VCaP (cell line): ENCODE data around the gene C1QTNF1.

Source experiments
- H3K27ac ChIP-seq: fragments of 450-650 bp; 2 replicates; pipeline ENCODE4 v1.5.1; 2017
- TF ChIP-seq, protein P1 (sequence below): fragments of 450-650 bp; conservative IDR thresholded peaks from 2 replicates; pipeline ENCODE4 v1.5.1; 2017; ENCODE audit warnings: mild to moderate bottlenecking, moderate library complexity

The C1QTNF1 gene

DNA sequence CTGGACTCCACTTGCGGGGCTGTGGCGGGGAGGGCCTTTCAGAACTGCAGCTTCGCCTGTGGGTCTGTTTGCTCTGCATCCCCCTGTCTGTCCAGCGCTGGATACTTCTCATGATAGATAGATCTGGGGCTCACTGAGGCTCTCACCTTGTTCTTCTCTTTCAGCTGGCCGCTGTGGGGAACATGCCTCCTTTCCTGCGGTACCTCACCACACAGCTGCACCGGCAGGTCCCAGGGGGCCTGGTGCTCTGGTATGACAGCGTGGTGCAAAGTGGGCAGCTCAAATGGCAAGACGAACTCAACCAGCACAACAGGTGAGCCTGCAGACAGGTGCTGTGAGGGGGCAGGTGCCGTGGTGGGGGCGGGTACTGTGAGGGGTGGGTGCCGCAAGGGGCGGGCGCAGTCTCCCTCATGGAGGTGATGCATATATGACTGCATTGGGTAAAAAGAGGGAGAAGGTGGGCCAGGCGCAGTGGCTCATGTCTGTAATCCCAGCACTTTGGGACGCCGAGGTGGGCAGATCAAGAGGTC is 56.9 kb downstream of the C1QTNF1 start:
- TF ChIP-seq, protein P1, sequence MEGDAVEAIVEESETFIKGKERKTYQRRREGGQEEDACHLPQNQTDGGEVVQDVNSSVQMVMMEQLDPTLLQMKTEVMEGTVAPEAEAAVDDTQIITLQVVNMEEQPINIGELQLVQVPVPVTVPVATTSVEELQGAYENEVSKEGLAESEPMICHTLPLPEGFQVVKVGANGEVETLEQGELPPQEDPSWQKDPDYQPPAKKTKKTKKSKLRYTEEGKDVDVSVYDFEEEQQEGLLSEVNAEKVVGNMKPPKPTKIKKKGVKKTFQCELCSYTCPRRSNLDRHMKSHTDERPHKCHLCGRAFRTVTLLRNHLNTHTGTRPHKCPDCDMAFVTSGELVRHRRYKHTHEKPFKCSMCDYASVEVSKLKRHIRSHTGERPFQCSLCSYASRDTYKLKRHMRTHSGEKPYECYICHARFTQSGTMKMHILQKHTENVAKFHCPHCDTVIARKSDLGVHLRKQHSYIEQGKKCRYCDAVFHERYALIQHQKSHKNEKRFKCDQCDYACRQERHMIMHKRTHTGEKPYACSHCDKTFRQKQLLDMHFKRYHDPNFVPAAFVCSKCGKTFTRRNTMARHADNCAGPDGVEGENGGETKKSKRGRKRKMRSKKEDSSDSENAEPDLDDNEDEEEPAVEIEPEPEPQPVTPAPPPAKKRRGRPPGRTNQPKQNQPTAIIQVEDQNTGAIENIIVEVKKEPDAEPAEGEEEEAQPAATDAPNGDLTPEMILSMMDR, result no peak
- no peak overlapping the region for H3K27ac ChIP-seq

DNA sequence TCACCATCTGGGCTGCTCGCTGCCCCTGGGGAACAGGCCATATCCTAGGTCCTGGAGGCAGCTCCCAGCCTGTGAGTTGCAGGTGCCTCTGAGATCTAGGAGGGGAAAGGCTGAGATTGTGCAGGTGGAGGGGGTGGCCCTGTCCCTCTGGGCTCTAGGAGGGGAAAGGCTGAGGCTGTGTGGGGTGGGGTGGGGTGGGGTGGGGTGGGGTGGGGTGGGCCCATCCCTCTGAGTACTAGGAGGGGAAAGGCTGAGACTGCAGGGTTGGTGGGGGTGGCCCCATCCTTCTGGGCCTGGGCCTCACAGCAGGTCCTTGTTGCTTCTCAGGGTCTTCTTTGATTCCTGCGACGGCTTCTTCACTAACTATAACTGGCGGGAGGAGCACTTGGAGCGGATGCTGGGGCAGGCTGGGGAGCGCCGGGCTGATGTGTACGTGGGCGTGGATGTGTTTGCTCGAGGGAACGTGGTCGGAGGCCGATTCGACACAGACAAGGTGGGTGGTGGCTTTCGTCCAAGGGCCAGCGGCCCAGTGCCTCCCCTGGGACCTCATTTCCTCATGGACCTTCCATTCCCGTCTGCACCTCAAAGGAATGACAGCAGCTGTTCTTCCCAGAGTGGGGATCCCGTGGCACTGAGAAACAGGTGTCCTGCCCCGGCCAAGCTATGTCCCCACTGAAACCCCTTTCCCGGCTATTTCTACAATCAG is 57.8 kb downstream of the C1QTNF1 start:
- no peak overlapping the region for H3K27ac ChIP-seq
- TF ChIP-seq, protein P1, result no peak

DNA sequence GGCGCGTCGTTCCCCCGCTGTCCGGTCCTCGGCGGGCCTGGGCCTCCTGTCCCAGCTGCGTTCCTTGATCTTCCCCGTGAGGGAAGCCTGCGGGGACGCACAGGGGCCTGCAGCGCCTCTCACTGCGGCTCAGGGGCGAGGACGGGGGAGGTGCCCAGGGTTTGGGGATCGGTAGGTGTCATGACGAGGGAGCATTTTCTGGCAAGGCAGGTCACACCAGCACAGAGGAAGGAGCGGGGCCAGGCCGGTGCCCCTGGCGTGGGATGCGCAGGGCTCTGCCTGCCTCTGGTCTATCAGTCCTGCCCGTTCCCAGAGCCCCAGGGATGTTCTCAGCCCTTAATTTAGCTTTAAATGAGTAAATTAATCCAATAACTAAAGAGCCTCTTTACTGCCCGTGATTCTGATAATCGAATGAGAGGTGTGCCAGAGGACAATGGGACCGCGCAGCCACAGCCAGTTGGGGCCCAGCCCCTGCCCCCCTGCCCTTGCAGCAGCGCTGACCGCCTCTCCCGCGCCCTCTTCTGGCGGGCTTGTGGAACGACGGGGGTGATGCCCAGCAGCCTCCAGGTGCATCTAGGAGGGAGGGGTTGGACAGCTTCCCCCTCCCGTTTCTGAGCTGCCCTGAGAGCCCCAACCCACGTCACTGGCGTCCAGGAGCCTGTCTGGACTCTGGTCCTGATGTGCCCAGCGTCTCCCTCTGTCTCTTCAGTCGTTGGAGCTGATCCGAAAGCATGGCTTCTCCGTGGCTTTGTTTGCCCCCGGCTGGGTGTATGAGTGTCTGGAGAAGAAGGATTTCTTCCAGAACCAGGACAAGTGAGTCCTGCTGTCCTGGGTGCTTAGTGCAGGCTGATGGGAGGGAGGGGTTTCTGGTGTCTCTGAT is 58.6 kb downstream of the C1QTNF1 start:
- H3K27ac ChIP-seq, result no peak overlapping the region
- TF ChIP-seq, protein P1, result peak; percentile 95

DNA sequence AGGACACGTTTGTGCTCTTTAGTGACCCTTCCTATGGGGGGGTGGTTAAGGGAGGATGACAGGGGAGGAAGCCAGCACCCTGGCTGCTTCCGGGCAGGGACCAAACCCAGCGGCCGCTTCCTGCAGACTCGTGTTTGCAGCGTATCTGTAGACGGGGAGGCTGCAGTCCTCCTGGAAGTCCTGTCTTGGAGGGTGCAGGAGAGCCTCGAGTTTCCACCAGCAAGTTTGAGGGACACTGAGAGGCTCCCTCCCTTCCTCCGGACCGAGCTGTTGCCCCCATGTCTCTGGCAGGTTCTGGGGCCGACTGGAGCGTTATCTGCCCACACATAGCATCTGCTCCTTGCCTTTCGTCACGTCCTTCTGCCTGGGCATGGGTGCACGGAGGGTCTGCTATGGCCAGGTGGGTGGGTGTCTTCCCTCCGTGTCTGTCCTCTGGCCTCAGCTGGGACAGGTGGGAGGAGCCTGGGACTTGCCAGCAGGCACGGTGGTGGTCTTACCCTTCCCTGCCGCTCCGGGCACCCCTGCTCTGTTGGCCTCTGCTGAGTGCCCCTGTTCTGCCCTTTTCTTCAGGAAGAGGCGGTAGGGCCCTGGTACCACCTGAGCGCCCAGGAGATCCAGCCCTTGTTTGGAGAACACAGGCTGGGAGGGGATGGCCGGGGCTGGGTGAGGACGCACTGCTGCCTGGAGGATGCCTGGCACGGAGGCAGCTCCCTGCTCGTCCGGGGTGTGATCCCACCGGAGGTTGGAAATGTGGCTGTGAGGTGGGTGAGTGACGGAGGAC is 59.4 kb downstream of the C1QTNF1 start:
- no peak overlapping the region for H3K27ac ChIP-seq
- TF ChIP-seq, protein P1, result no peak

DNA sequence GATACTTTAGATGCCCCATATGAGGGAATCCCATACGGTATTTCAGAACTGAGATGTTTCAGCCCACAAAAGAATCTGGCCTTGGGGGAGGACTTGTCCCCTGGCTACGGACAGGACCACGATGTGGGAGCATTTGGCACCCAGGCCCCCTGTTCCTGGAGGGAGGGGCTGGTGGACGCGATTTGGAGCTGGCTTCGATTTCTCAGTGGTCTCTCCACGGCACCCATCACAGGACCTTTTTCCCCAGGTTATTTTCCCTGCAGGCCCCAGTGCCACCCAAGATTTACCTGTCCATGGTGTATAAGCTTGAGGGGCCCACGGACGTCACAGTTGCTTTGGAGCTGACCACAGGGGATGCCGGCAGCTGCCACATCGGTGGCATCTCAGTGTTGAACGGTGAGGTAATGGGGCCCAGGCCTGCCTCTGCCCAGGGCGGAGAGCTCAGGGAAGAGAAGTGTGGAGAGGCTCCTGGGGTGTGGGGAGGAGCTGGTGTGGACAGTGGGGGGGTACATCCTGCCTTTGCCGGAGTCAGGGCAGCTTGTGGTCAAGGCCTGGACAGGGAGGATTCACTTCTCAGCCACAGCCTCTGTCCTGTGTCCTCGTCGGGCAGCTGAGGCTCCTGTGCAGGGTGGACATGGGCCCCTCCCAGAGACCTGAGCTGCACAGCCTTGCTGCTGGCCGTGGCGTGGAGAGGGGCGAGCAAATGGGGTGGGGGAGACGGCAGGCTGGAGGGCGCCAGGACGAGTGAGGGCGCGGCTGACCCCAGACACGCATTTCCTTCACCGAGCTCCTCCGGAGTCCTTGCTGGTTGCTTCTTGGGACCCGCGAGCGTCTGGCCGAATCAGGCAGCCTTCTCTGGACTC is 60.6 kb downstream of the C1QTNF1 start:
- no peak overlapping the region for H3K27ac ChIP-seq
- TF ChIP-seq, protein P1, result no peak

DNA sequence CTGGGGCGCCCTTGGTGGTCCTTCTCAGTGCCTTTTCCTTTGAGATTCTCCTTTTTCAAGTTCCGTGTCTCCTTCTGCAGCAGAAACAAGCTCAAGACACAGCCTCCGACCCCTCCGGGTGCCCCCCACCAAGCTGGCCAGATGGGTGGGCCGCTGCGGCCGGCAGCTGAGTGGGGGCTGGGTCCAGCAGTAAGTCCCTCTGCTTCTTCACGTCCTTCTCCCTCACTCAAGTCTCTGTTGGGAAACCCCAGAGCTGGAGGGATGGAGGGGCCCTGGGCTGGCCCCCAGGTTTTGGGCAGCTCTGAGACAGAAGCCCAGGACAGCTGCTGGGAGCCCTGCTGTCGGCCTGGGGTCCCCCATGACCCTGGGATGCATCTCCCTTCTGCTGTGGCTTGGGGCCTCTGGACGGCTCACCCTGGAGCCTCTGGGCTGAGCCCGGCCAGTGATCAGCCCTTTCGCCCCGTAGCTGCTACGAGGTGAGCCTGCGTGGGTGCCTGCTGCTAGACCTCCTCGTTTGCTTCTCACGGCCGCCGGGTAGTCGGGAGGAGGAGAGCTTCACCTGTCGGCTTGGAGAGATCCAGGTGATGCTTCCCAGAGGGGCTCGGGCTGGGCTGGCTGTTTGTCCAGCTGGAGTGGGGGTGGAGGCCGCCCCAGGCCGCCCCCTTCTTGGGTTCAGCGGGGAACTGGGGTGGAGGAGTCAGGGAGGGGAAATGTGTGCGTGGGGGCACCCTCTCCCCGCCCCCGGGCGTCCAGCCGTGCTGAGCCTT is 61.4 kb downstream of the C1QTNF1 start:
- TF ChIP-seq, protein P1, result no peak
- H3K27ac ChIP-seq, result no peak overlapping the region
